GM12874 (cell line): ENCODE results near the gene LYSMD2.

Source experiments
- CTCF ChIP-seq: IDR thresholded peaks from 2 replicates; pipeline ENCODE4 v1.5.1; 2011; ENCODE audit warnings: low read depth, mild to moderate bottlenecking, control low read depth, low read length, moderate library complexity; ENCODE audit not compliant: insufficient read depth

LYSMD2 gene

GRCh38 chr15:51775967-51776816 lies 38.7 kb upstream of the LYSMD2 start:
- TF ChIP-seq CTCF, result peak; percentile 78

DNA sequence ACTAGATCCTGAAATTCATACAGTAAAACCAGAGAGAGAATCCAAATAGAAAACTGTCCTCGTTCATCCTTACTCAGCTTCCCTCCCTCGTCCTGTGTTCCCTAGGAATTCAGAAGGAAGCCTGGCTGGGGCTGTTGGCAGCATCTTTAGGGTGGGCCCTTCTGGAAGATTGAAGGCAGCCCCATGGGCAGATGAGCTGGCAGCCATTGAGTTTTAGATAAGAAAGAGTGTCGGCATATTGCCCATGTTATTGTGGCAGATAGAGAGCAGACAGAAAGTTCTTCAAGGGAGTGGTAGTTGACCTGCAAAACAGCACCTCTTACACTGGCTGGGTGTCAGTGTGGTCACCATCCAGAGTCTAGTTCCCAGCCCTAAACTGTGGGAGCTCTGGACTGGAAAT lies 37.5 kb upstream of the LYSMD2 start:
- no peak for TF ChIP-seq CTCF

DNA sequence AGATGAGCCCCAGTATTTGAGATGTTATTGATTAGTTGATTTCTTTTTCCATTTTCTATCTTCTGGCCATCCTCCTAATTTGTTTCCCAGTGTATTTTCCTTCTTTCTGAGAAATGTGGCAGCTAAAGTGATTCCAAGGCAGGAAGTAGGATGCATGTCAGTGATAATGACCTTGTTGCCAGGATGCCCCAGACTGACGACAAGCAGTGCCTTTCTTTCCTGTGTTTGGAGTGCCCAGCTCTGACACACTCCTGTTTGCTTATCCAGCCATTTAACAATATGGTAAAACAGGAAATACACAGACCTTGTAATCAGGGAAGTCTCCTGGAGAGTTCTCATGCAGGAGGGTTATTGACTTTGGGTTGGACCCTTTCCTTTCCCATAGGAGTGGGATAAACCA lies 34.3 kb upstream of the LYSMD2 start:
- no peak for TF ChIP-seq CTCF

DNA sequence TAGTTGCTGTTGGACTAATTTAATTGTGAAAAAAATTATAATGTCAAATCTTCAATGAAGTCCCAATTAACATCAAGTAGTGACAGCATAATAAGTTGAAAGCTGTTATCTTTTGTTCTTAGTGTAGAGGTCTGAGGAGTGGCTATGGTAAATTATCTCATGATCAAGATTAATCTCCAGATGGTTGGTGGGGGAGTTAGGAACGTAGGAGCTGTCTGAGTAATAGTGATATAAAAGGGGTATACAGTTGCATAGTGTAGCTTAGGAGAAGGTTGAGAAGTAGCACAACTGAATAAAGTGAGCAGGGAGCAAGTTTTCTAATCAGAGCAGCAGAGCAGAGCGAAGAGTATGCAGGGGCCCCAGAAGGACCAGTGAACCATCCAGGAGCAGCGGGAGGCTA lies 33.4 kb upstream of the LYSMD2 start:
- no peak for TF ChIP-seq CTCF

DNA sequence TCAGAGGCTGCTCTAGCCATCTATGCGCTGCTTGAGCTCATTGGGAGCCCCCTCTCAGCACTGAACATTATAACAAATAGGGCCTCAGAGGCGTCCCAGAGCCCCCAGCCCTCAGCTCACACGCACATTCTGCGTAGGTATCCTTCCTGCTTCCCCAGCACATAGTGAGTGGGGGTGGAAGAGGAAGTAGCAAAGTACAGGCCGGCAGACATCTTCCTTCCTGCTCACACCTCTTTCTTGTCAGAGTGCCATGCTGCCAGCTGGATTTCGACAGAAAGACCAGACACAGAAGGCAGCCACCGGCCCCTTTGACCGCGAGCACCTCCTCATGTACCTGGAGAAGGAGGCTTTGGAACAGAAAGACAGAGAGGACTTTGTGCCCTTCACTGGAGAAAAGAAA lies 30.6 kb upstream of the LYSMD2 start:
- TF ChIP-seq CTCF, result no peak

- TF ChIP-seq CTCF, result no peak
Observed at GRCh38 chr15:51766341-51766740, 28.9 kb upstream of the LYSMD2 start.

- TF ChIP-seq CTCF, result no peak
Observed at GRCh38 chr15:51765751-51766150, 28.3 kb upstream of the LYSMD2 start.

DNA sequence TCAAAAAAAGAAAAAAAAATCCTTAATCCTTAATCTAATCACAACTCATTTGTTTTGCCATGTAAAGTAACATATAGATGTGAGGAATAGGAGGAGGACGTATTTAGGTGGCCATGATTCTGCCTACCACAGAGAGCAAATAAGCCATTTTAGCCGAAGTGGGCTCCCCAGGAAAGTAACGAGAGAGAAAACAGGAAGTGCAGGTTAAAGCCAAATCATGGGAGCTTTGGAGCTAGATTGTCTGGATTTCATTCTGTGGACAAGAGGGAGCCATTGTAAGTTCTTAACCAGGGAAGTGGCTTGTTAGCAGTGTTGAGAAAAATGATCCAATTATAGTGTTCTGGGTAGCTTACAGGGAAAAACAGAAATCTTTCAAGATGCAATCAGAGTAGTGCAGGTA lies 23.4 kb upstream of the LYSMD2 start:
- no peak for TF ChIP-seq CTCF
